ENCODE measurements around the gene SYT7.

GRCh38 chr11:61474013-61474643, 106.7 kb downstream of the SYT7 start:
- no peak for TF ChIP-seq CTCF (optimal IDR thresholded peaks at IDR 0.05 in 1 of 3, IDR thresholded peaks at IDR 0.05 in 1 of 3, conservative IDR thresholded peaks at IDR 0.05 in 1 of 3; ENCODE audit: extremely low read depth in 1 of 3, insufficient read depth in 2 of 3, low read length in 3 of 3)
- TF ChIP-seq EZH2 (IDR thresholded peaks at IDR 0.05; ENCODE audit: low read length), result no peak
